Karpas-422 (cell line): ENCODE data around the gene SFR1. TPM values are rescaled to one million over a fixed set of nuclear protein-coding genes. Genes with fewer than 3 reads are reported as not detected.

ENCODE experiments used
- DNase-seq: peaks from one replicate; pipeline ENCODE4 v3.0.0-alpha.2; 2015
- H2AFZ ChIP-seq: fragments of 200-600 bp; sonication (generic); 2 replicates; pipeline ENCODE4 v1.6.1; 2014; ENCODE audit warnings: antibody characterized with exemption, low read length, mixed read lengths
- H3K27ac ChIP-seq: fragments of 200-600 bp; sonication (generic); 2 replicates; pipeline ENCODE4 v1.5.1; 2014; ENCODE audit warnings: mild to moderate bottlenecking, low read length, moderate library complexity
- H3K27me3 ChIP-seq: fragments of 200-600 bp; sonication (generic); 2 replicates; pipeline ENCODE4 v1.6.1; 2014; ENCODE audit warnings: low read length, mixed read lengths
- H3K36me3 ChIP-seq: fragments of 200-600 bp; sonication (generic); 2 replicates; pipeline ENCODE4 v1.6.1; 2014; ENCODE audit warnings: low read length, mixed read lengths; ENCODE audit not compliant: insufficient read depth
- H3K4me1 ChIP-seq: fragments of 200-600 bp; sonication (generic); 2 replicates; pipeline ENCODE4 v1.6.1; 2014; ENCODE audit warnings: mild to moderate bottlenecking, low read length, mixed read lengths
- H3K4me2 ChIP-seq: fragments of 200-600 bp; sonication (generic); 2 replicates; pipeline ENCODE4 v1.6.1; 2014; ENCODE audit warnings: low read length, low read depth, mild to moderate bottlenecking; ENCODE audit not compliant: poor library complexity, severe bottlenecking
- H3K4me3 ChIP-seq: fragments of 200-600 bp; sonication (generic); 2 replicates; pipeline ENCODE4 v1.5.1; 2014; ENCODE audit warnings: mild to moderate bottlenecking, antibody characterized with exemption, low read length, mixed read lengths
- H3K79me2 ChIP-seq: fragments of 200-600 bp; sonication (generic); 2 replicates; pipeline ENCODE4 v1.6.1; 2014; ENCODE audit warnings: mild to moderate bottlenecking, low read length, mixed read lengths
- H3K9ac ChIP-seq: fragments of 200-600 bp; sonication (generic); 2 replicates; pipeline ENCODE4 v1.6.0; 2014; ENCODE audit warnings: low read length
- H3K9me2 ChIP-seq: fragments of 200-600 bp; sonication (generic), shearing (Covaris generic); replicated peaks from 2 replicates; pipeline ENCODE4 v1.6.0; 2014; ENCODE audit warnings: mild to moderate bottlenecking, low read length, moderate library complexity; ENCODE audit not compliant: insufficient read depth
- H3K9me3 ChIP-seq: fragments of 300-700, 200-600 bp; sonication (generic); 2 replicates; pipeline ENCODE4 v1.6.1; 2014; ENCODE audit warnings: low read length, mixed read lengths
- H4K20me1 ChIP-seq: fragments of 200-600 bp; sonication (generic); 2 replicates; pipeline ENCODE4 v1.6.1; 2014; ENCODE audit warnings: mild to moderate bottlenecking, antibody characterized with exemption, low read length, low read depth; ENCODE audit not compliant: insufficient read depth
- total RNA-seq: library from RNA; depleted of rRNA; stranded (reverse); fragments of >200 nt; shearing (Covaris generic); gene quantifications from 2 replicates; pipeline ENCODE4 v1.2.3, GENCODE V29; 2014; ENCODE audit warnings: low replicate concordance; rRNA removed

The SFR1 gene, protein sequence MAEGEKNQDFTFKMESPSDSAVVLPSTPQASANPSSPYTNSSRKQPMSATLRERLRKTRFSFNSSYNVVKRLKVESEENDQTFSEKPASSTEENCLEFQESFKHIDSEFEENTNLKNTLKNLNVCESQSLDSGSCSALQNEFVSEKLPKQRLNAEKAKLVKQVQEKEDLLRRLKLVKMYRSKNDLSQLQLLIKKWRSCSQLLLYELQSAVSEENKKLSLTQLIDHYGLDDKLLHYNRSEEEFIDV
- 2.0 and 4.3 TPM in 2 replicates for total RNA-seq

DNA sequence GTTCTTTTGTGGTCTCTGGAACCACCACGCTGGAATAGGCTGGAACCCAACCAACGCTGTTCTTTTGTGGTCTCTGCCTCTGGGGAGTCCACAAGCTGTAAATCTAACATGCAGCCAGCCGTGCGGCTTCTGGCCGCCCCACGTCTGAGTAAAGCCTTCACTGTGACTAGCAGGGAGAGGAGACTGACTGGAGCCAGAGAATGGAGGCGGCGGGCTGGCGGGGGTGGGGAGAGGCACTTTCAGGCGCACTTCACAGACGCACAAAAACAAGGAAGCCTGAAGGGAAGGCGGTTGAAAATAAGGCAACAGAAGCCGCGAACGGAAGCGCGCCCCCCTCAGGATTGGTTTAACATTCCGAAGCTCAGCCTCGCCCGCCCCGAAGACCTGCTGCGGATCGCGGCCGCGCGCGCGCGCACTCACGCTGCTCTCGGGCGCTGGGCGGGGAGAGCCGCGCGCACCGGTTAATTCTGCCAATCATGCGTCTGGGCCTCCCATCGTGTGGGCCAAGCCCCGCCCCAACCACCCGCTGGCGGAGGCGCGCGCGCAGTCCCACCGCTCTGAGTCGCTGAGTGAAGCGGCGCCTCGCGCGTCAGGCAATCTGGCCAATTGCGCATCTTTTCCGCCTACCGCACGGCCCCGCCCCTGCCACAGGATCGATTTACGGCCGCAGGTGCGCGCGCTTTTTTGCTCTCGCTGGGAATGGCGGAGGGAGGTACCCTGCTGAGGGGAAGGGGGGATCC lies at the start of gene SFR1:
Gene SFR1 (plus strand): TSS at position 687 of the 740 bp plus-strand sequence. CDS start 13 bp downstream, at position 700.
- Histone ChIP-seq H4K20me1 (no peaks in the 10 kb centered on the region), H3K9ac (peak within 1 kb of the TSS; percentile 76), H3K9me3 (no peaks in the 10 kb centered on the region), H3K4me1 (peaks cover 23% of the 10 kb centered on the region), H3K27ac (peak within 1 kb of the TSS; percentile 64), H3K79me2 (no peaks in the 10 kb centered on the region; the same call in 1 of the 2 replicates), H3K36me3 (no peaks in the 10 kb centered on the region), H3K9me2 (no peaks in the 10 kb centered on the region), H3K4me3 (peak within 1 kb of the TSS; percentile 73), H3K27me3 (no peaks in the 10 kb centered on the region), H3K4me2 (peak within 1 kb of the TSS; percentile 90), H2AFZ (peak within 1 kb of the TSS; percentile 94)
- peak; percentile 99 for DNase-seq

DNA sequence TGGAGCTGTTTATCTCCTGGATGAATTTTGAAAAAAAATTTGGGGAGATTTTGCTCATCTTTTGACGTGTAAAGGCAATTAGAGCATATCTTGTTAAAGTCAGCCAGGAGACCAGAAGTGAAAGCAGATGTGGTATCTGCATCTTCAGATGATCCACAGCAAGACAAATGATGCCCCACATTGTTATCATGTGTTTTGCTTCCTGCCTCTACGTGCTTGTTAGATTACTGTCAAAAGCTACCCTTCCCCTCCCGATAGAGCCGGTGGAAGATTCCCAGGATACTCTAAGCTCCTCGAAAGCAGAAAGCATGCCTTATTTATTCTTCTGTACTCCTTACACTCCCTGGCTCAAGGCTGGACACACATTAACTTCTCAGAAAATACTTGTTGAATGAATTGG lies 49.2 kb upstream of the SFR1 start:
- Histone ChIP-seq H4K20me1 (no peaks in the 10 kb centered on the region), H3K9ac (no peak overlapping the region), H3K79me2 (no peaks in the 10 kb centered on the region), H3K4me1 (no peaks in the 10 kb centered on the region), H3K4me2 (no peak overlapping the region), H3K9me3 (no peaks in the 10 kb centered on the region), H3K4me3 (no peak overlapping the region), H3K27ac (no peak overlapping the region), H2AFZ (no peak overlapping the region), H3K27me3 (no peaks in the 10 kb centered on the region), H3K36me3 (no peaks in the 10 kb centered on the region), H3K9me2 (no peaks in the 10 kb centered on the region)
- no peak for DNase-seq

DNA sequence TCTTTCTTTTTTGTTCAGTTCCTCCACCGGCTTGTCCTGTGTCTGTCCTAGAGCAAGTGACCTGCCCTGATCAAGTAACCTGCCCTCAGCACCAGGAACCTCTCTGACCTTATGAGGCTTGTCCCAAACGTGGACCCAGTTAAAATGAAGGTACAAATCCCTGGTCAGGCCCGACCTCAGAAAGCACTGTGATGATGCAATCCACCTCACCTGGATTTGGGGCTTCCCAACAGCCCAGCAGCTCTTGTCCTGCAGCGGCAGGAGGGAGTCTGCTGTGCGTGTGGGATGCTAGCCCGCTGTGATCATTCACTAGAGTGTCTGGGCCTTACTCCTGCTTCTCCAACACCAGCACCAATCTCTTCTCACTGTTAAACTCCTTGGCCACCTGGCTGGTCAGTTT lies 47.5 kb upstream of the SFR1 start:
- Histone ChIP-seq H3K9me3 (no peaks in the 10 kb centered on the region), H3K27ac (no peak overlapping the region), H3K4me2 (no peak overlapping the region), H3K4me3 (no peak overlapping the region), H3K27me3 (no peaks in the 10 kb centered on the region), H2AFZ (no peak overlapping the region), H4K20me1 (no peaks in the 10 kb centered on the region), H3K9me2 (no peaks in the 10 kb centered on the region), H3K36me3 (no peaks in the 10 kb centered on the region), H3K79me2 (no peaks in the 10 kb centered on the region), H3K9ac (no peak overlapping the region), H3K4me1 (no peaks in the 10 kb centered on the region)
- no peak for DNase-seq

DNA sequence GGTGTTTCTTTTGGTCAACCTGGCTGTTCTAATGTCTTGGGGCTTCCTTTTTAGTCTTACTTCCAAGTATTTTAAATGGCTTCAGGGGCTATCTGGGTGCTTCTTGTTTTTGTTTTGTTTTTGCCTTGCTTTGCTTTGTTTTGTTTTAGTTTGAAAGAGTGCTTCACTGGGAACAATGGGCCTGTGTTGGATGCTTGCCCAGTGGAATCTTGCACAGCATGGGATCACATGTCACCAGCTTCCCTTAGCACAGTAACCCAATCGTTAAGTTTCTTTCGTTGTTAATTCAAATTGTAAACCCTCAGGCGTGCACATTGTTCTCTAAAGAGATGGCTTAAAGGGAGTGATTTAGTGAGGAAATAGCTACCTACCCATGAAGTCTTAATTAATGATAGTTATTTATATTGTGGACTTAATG lies 45.2 kb upstream of the SFR1 start:
- Histone ChIP-seq H3K9me3 (no peaks in the 10 kb centered on the region), H3K4me2 (no peak overlapping the region), H3K36me3 (no peaks in the 10 kb centered on the region), H3K4me3 (no peak overlapping the region), H3K4me1 (no peaks in the 10 kb centered on the region), H4K20me1 (no peaks in the 10 kb centered on the region), H2AFZ (no peak overlapping the region), H3K9ac (no peak overlapping the region), H3K27me3 (no peaks in the 10 kb centered on the region), H3K9me2 (no peaks in the 10 kb centered on the region), H3K27ac (no peak overlapping the region), H3K79me2 (no peaks in the 10 kb centered on the region)
- no peak for DNase-seq

DNA sequence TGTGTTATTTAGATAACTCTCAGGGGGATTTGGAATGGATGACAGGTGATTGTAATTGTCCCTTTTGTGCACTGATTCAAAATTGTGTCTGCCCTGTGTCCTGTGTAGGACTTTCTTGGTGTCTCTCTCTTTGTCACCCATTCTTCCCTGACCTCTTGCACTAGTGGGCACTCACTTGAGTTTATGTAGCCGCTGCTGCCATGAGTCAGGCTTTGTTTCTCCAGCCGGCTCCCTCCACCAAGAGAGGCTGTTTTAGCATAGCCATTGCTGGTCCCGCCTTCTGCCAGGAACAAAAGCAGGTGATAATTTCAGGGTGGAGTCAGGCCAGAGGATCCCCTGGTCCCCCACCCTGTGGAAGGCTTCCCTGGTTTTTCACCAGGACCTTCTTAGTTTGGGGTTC lies 44.7 kb upstream of the SFR1 start:
- H3K36me3 ChIP-seq: no peaks in the 10 kb centered on the region
- H3K4me2 ChIP-seq: no peak overlapping the region
- H2AFZ ChIP-seq: no peak overlapping the region
- no peak overlapping the region for H3K27ac ChIP-seq
- no peak for DNase-seq
- no peak overlapping the region for H3K9ac ChIP-seq
- no peaks in the 10 kb centered on the region for H3K9me2 ChIP-seq
- H3K27me3 ChIP-seq: no peaks in the 10 kb centered on the region
- H3K4me1 ChIP-seq: no peaks in the 10 kb centered on the region
- H3K9me3 ChIP-seq: no peaks in the 10 kb centered on the region
- no peaks in the 10 kb centered on the region for H4K20me1 ChIP-seq
- no peak overlapping the region for H3K4me3 ChIP-seq
- H3K79me2 ChIP-seq: no peaks in the 10 kb centered on the region

DNA sequence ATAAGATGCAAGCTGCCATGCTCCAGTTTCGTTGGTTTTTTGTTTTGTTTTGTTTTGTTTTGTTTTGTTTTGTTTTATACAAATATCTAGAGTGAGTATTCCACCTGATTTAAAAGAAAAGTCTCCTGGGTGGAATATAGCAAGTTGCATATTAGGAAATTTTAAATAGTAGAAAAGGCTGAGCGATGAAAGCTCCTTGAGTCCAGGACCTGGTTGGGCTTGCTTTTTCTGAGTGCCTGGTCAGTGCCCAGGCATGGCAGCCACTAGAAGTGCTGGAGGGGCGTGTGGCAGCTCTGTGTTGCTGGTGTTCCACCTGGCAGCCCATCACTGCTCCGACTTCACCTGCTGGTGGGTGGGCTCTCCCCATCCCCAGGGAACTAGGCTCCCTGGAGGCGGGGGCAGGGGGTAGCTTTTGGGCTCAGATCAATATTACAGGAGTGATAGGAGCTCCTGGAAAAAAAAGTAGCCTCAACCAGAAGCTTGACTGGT lies 44.3 kb upstream of the SFR1 start:
- H3K36me3 ChIP-seq: no peaks in the 10 kb centered on the region
- no peak overlapping the region for H3K9ac ChIP-seq
- no peaks in the 10 kb centered on the region for H4K20me1 ChIP-seq
- H3K9me2 ChIP-seq: no peaks in the 10 kb centered on the region
- no peak for DNase-seq
- no peak overlapping the region for H3K4me2 ChIP-seq
- H3K27me3 ChIP-seq: no peaks in the 10 kb centered on the region
- no peak overlapping the region for H2AFZ ChIP-seq
- H3K79me2 ChIP-seq: no peaks in the 10 kb centered on the region
- no peaks in the 10 kb centered on the region for H3K4me1 ChIP-seq
- H3K9me3 ChIP-seq: no peaks in the 10 kb centered on the region
- no peak overlapping the region for H3K27ac ChIP-seq
- no peak overlapping the region for H3K4me3 ChIP-seq

DNA sequence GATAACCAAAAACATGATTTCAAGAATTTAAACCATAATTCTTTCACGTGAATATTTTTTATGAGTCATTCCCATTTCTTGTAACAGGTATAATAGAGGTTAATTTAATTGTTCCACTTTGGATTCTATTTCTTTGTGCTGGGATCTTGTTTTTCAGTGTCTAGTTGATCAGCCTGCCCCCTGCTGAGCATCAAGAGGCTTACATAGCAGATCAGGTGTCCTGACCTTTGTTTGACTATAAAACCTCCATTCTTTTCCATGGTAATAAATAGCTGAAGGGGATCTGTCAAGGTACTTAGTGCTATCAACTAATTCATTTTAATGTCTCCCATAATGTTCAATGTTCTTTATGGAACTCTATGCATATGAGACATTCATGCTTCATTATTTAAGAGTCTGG lies 41.2 kb upstream of the SFR1 start:
- H3K4me2 ChIP-seq: no peak overlapping the region
- no peaks in the 10 kb centered on the region for H3K4me1 ChIP-seq
- no peak overlapping the region for H3K27ac ChIP-seq
- peak; percentile 69 for DNase-seq
- H3K36me3 ChIP-seq: no peaks in the 10 kb centered on the region
- H4K20me1 ChIP-seq: no peaks in the 10 kb centered on the region
- H3K9me2 ChIP-seq: no peaks in the 10 kb centered on the region
- H3K9ac ChIP-seq: no peak overlapping the region
- no peaks in the 10 kb centered on the region for H3K79me2 ChIP-seq
- H3K9me3 ChIP-seq: no peaks in the 10 kb centered on the region
- H3K27me3 ChIP-seq: no peaks in the 10 kb centered on the region
- no peak overlapping the region for H3K4me3 ChIP-seq
- no peak overlapping the region for H2AFZ ChIP-seq

DNA sequence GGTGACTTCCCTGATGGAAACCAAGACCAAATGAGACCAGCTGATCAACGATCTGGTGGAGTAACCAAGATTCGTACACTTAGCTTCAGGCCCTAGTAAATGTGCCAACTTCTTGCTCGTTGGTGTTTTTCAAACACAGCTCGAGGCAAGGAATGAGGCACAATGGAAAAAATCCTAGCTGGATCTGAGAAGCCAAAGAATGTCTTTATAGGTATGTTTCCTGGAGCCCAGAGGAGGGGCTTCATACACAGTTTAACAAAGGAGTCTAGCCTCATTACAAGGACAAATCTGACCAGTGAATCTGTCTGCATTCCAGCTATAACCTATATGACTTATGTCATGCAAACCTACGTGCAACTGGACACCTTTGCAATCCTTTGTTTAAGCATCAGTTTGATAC lies 40.0 kb upstream of the SFR1 start:
- H3K4me3 ChIP-seq: no peak overlapping the region
- H2AFZ ChIP-seq: no peak overlapping the region
- H3K27ac ChIP-seq: no peak overlapping the region
- H3K9ac ChIP-seq: no peak overlapping the region
- H3K27me3 ChIP-seq: no peaks in the 10 kb centered on the region
- H3K9me2 ChIP-seq: no peaks in the 10 kb centered on the region
- DNase-seq: no peak
- H3K4me1 ChIP-seq: no peaks in the 10 kb centered on the region
- no peaks in the 10 kb centered on the region for H3K36me3 ChIP-seq
- H3K79me2 ChIP-seq: no peaks in the 10 kb centered on the region
- no peaks in the 10 kb centered on the region for H3K9me3 ChIP-seq
- H3K4me2 ChIP-seq: no peak overlapping the region
- no peaks in the 10 kb centered on the region for H4K20me1 ChIP-seq
